PC-3 (cell line): ENCODE results near the gene CRTAC1.

ENCODE experiments used
- EZH2 ChIP-seq: fragments of 300-600 bp; sonication (generic); IDR thresholded peaks from one replicate; pipeline ENCODE4 v1.6.1; 2017; ENCODE audit warnings: antibody characterized with exemption, mild to moderate bottlenecking, low read length; ENCODE audit not compliant: unreplicated experiment
- EZH2phosphoT487 ChIP-seq: fragments of 300-600 bp; sonication (generic); IDR thresholded peaks from 2 replicates; pipeline ENCODE4 v1.6.1; 2018; ENCODE audit warnings: mild to moderate bottlenecking, antibody characterized with exemption, low read length, borderline replicate concordance
- TF ChIP-seq, protein P1 (sequence below): fragments of 300-600 bp; sonication (generic); conservative IDR thresholded peaks from 2 replicates; pipeline ENCODE4 v1.5.1; 2017; ENCODE audit warnings: antibody characterized with exemption, low read depth, mild to moderate bottlenecking, low read length

- TF ChIP-seq, protein P1, sequence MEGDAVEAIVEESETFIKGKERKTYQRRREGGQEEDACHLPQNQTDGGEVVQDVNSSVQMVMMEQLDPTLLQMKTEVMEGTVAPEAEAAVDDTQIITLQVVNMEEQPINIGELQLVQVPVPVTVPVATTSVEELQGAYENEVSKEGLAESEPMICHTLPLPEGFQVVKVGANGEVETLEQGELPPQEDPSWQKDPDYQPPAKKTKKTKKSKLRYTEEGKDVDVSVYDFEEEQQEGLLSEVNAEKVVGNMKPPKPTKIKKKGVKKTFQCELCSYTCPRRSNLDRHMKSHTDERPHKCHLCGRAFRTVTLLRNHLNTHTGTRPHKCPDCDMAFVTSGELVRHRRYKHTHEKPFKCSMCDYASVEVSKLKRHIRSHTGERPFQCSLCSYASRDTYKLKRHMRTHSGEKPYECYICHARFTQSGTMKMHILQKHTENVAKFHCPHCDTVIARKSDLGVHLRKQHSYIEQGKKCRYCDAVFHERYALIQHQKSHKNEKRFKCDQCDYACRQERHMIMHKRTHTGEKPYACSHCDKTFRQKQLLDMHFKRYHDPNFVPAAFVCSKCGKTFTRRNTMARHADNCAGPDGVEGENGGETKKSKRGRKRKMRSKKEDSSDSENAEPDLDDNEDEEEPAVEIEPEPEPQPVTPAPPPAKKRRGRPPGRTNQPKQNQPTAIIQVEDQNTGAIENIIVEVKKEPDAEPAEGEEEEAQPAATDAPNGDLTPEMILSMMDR: no peak
- no peak for TF ChIP-seq EZH2
- no peak for TF ChIP-seq EZH2phosphoT487
These were observed 101.5 kb downstream of the CRTAC1 start for GRCh38 chr10:97928897-97929296.
